22Rv1 (cell line): Measurements from ENCODE around the gene PLA2G5.
"Not testable (repeated sequence)": the region's sequence is repeated elsewhere in the genome, so short reads cannot be mapped to it uniquely, and the experiment has no call there.

Experiments used
- H3K27ac ChIP-seq: fragments of 450-650 bp; 2 replicates; pipeline ENCODE4 v1.5.1; 2017
- CTCF ChIP-seq: fragments of 450-650 bp; IDR thresholded peaks from 2 replicates; pipeline ENCODE4 v1.5.1; 2017; ENCODE audit warnings: mild to moderate bottlenecking
- ZFX ChIP-seq: fragments of 450-650 bp; IDR thresholded peaks from 2 replicates; pipeline ENCODE4 v1.6.1; 2017; ENCODE audit warnings: antibody characterized with exemption, borderline replicate concordance

Gene PLA2G5

GRCh38 chr1:20069874-20070273 is at the start of gene PLA2G5:
TSS of gene PLA2G5 (plus strand) at chr1:20070194. CDS start at chr1:20084831, 14,637 bp downstream.
- no peak for TF ChIP-seq CTCF
- no peak for TF ChIP-seq ZFX
- H3K27ac ChIP-seq = no peak within 1 kb of the TSS

- TF ChIP-seq ZFX (no peak), CTCF (no peak)
- no peak overlapping the region for H3K27ac ChIP-seq
Measured at GRCh38 chr1:20028125-20028524, 41.9 kb upstream of the PLA2G5 start.

GRCh38 chr1:20028726-20029125 is 41.3 kb upstream of the PLA2G5 start:
- no peak overlapping the region for H3K27ac ChIP-seq
- TF ChIP-seq ZFX = no peak
- TF ChIP-seq CTCF = no peak

GRCh38 chr1:20029178-20029912 is 40.6 kb upstream of the PLA2G5 start:
- TF ChIP-seq ZFX = no peak
- TF ChIP-seq CTCF = no peak
- H3K27ac ChIP-seq = no peak overlapping the region

- not testable (repeated sequence) for H3K27ac ChIP-seq
Measured at GRCh38 chr1:20030436-20031151, 39.4 kb upstream of the PLA2G5 start.

GRCh38 chr1:20031161-20031560 is 38.8 kb upstream of the PLA2G5 start:
- H3K27ac ChIP-seq = no peak overlapping the region

GRCh38 chr1:20031836-20032235 is 38.2 kb upstream of the PLA2G5 start:
- H3K27ac ChIP-seq = no peak overlapping the region
- TF ChIP-seq CTCF (no peak), ZFX (no peak)

More at GRCh38 chr1:20031161-20031560, 38.8 kb upstream of the PLA2G5 start:
- TF ChIP-seq ZFX (no peak), CTCF (no peak)
